Chondrocyte (in vitro differentiated cells): ENCODE data around the gene TOR1B. TPM values are rescaled to one million over a fixed set of nuclear protein-coding genes. Genes with fewer than 3 reads are reported as not detected.

Experiments
- DNase-seq: peaks from one replicate; pipeline ENCODE4 v3.0.0; 2021; ENCODE audit warnings: mixed read lengths, low spot score
- H3K27ac Mint-ChIP-seq: one replicate; pipeline ENCODE4 v1.8.0; 2021; ENCODE audit warnings: mild to moderate bottlenecking, moderate library complexity, mixed read lengths; ENCODE audit not compliant: unreplicated experiment
- H3K27me3 Mint-ChIP-seq: 2 replicates; pipeline ENCODE4 v1.8.0; 2021; ENCODE audit warnings: low read depth, mixed read lengths
- H3K36me3 Mint-ChIP-seq: 2 replicates; pipeline ENCODE4 v1.8.0; 2021; ENCODE audit warnings: low read depth, mixed read lengths
- H3K4me1 Mint-ChIP-seq: 2 replicates; pipeline ENCODE4 v1.8.0; 2021; ENCODE audit warnings: low read depth, mild to moderate bottlenecking, mixed read lengths
- H3K4me3 Mint-ChIP-seq: one replicate; pipeline ENCODE4 v1.8.0; 2021; ENCODE audit warnings: mild to moderate bottlenecking, moderate library complexity, mixed read lengths; ENCODE audit not compliant: unreplicated experiment
- H3K9me3 Mint-ChIP-seq: 2 replicates; pipeline ENCODE4 v1.8.0; 2021; ENCODE audit warnings: low read depth, mixed read lengths
- CTCF ChIP-seq: fragments of 200-600 bp; sonication (generic); IDR thresholded peaks from 2 replicates; pipeline ENCODE4 v1.5.0; 2021; ENCODE audit warnings: antibody characterized with exemption, mild to moderate bottlenecking, moderate library complexity
- total RNA-seq: library from RNA; stranded (reverse); gene quantifications from 3 replicates; pipeline ENCODE4 v1.2.1, GENCODE V29; 2021

The TOR1B gene
- total RNA-seq, 1 donor from 2014 or later, result 39.4 TPM

DNA sequence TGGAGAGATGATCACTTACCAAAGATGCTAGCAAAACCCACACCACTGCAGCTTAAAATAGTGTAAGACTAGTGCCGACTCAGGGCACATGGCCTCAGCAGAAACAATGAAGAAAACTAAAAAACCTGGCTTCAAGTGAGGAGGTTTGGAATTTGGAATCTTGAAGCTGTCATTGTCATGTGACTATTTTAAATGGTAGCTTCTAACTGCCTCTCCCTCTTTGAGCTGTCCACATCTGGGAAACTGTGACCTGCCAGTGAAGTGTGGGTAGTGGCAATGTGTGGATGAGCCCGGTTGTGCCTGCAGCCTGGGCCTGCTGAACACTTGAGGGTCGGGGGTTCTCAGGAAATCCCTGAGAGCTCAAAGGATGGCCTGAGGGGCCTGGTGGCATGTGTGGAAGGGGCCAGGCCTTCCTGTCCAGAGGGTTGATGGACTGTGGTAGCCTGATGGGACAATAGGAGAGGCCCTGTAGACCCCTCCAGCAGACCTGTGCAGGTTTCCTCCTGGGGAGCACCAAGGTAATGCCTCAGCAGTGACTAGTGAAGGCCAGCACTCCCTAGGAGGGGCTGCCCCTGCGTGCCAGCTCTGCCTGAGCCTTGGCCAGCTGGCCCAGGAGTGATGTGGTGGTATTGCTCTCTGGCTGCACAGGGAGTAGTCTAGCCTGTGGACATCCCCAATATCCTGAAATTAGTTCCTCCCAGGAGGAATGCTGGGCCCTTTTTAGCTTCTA is 45.9 kb downstream of the TOR1B start:
- peaks cover 15% of the 10 kb centered on the region for H3K36me3 Mint-ChIP-seq
- peaks cover 28% of the 10 kb centered on the region for H3K4me1 Mint-ChIP-seq
- H3K27ac Mint-ChIP-seq, result no peak overlapping the region
- H3K27me3 Mint-ChIP-seq, result no peaks in the 10 kb centered on the region
- H3K4me3 Mint-ChIP-seq, result no peak overlapping the region
- no peaks in the 10 kb centered on the region for H3K9me3 Mint-ChIP-seq
- no peak for DNase-seq
- no peak for TF ChIP-seq CTCF

DNA sequence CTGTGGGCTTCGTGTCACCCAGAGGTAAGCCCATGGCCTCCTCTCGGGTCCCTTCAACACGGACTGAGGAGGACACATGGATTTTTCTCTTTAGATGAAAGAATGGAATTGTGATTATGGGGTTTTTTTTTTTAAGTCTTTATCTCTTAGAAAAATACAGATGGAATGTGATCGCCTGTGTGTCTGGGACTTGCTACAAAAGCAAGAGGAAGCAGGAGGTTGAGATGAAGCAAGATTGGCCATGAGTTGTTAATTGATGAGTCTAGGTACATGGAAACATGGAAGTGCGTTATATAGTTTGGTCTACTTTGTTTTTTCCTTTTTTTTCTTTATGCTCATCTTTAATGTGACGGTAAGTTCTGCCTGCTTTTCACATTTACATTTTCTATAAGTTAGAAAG is 46.9 kb downstream of the TOR1B start:
- no peak for TF ChIP-seq CTCF
- Mint-ChIP-seq H3K4me3 (no peak overlapping the region), H3K36me3 (peaks cover 17% of the 10 kb centered on the region), H3K27me3 (no peaks in the 10 kb centered on the region), H3K27ac (peak overlapping the region; percentile 2), H3K9me3 (no peaks in the 10 kb centered on the region), H3K4me1 (peaks cover 31% of the 10 kb centered on the region)
- no peak for DNase-seq

- H3K4me1 Mint-ChIP-seq, result peaks cover 36% of the 10 kb centered on the region
- H3K4me3 Mint-ChIP-seq, result no peak overlapping the region
- DNase-seq, result no peak
- TF ChIP-seq CTCF, result no peak
- peaks cover 17% of the 10 kb centered on the region for H3K36me3 Mint-ChIP-seq
- H3K27ac Mint-ChIP-seq, result peak overlapping the region; percentile 45
- no peaks in the 10 kb centered on the region for H3K9me3 Mint-ChIP-seq
- no peaks in the 10 kb centered on the region for H3K27me3 Mint-ChIP-seq
Measured at GRCh38 chr9:129850821-129851550, 48.0 kb downstream of the TOR1B start.

- Mint-ChIP-seq H3K4me3 (no peak overlapping the region), H3K4me1 (peaks cover 45% of the 10 kb centered on the region), H3K9me3 (no peaks in the 10 kb centered on the region), H3K36me3 (peaks cover 21% of the 10 kb centered on the region), H3K27ac (no peak overlapping the region), H3K27me3 (no peaks in the 10 kb centered on the region)
- DNase-seq, result no peak
- no peak for TF ChIP-seq CTCF
Measured at GRCh38 chr9:129851821-129852220, 48.8 kb downstream of the TOR1B start.

GRCh38 chr9:129852579-129852978 is 49.6 kb downstream of the TOR1B start:
- TF ChIP-seq CTCF, result no peak
- Mint-ChIP-seq H3K4me1 (peaks cover 52% of the 10 kb centered on the region), H3K27me3 (no peaks in the 10 kb centered on the region), H3K9me3 (no peaks in the 10 kb centered on the region), H3K36me3 (peaks cover 21% of the 10 kb centered on the region), H3K27ac (no peak overlapping the region), H3K4me3 (no peak overlapping the region)
- no peak for DNase-seq
